ENCODE data around the gene BAHD1.

BAHD1 gene

GRCh38 chr15:40416056-40416455 lies 24.7 kb upstream of the BAHD1 start:
- no peak for TF ChIP-seq CTCF (IDR thresholded peaks at IDR 0.05)

DNA sequence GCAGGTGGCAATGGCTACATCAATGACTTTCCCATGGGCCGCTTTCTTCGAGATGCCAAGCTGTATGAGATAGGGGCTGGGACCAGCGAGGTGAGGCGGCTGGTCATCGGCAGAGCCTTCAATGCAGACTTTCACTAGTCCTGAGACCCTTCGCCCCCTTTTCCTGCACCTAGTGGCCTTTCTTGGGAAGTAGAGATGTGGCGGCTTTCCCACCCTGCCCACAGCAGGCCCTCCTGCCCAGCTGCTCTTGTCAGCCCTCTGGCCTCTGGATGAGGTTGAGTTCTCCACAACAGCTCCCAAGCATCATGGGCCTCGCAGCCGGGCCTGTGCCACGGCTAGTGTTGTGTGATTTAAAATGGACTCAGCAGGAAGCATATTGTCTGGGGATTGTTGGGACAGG lies 22.6 kb upstream of the BAHD1 start:
- TF ChIP-seq CTCF (IDR thresholded peaks at IDR 0.05): no peak

GRCh38 chr15:40420071-40420713 lies 20.6 kb upstream of the BAHD1 start:
- TF ChIP-seq CTCF (IDR thresholded peaks at IDR 0.05): no peak

GRCh38 chr15:40420793-40421192 lies 20.0 kb upstream of the BAHD1 start:
- no peak for TF ChIP-seq CTCF (IDR thresholded peaks at IDR 0.05)

GRCh38 chr15:40421246-40422157 lies 19.3 kb upstream of the BAHD1 start:
- peak; percentile 96 for TF ChIP-seq CTCF (IDR thresholded peaks at IDR 0.05)

DNA sequence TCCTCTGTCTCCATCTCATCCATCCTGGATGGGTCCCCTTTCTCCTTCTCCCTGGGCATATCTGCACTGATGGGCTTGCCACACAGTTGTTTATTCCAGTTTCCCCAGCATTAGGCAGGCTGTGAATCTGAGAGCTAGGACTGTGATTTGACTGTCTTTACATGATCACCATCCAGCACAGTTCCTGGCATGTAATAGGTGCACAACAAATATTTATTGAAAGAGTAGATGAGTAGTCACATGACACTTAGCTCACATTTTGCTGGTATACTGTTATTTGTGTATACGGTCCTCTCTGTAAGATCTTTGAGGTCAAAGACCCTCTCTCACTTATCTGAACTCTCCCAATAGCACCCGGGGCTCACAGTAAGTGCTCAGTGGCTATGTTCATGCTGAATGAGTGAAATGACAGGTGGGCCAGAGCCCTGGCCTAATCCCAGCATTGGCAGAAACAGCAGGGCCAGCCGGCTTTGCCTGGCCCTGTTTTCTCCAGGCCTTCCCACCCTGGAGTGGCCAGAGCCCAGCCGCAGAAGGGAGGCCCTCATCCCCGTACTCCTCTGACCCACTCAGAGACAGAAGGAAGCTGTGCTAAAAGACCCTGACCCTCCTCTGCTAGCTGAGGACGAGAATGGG lies 16.2 kb upstream of the BAHD1 start:
- TF ChIP-seq CTCF (IDR thresholded peaks at IDR 0.05): no peak

DNA sequence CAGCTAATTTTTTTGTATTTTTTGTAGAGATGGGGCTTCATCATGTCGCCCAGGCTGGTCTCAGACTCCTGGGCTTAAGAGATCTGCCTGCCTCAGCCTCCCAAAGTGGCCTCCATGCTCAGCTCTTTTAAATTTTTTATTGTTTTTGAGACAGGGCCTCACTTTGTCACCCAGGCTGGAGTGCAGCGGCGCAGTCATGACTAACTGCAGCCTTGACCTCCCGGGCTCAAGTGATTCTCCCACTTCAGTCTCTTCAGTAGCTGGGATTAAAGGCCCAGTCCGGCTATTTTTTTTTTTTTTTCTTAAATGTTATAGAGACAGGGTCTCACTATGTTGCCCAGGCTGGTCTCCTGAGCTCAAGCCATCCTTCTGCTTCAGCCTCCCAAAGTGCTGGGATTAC lies 15.1 kb upstream of the BAHD1 start:
- no peak for TF ChIP-seq CTCF (IDR thresholded peaks at IDR 0.05)

All from LNCAP (cell line).